ENCODE data around the gene ZNF507.

The ZNF507 gene

GRCh38 chr19:32339988-32340874 lies 5.2 kb upstream of the ZNF507 start:
- H3K79me1 ChIP-seq (ENCODE audit: low read depth, low read length) = no peaks in the 10 kb centered on the region
- no peak overlapping the region for H3K4me2 ChIP-seq (ENCODE audit: insufficient read depth, low read length, poor library complexity, severe bottlenecking)
- H2BK120ac ChIP-seq (ENCODE audit: low read depth, low read length) = no peak overlapping the region
- no peaks in the 10 kb centered on the region for H3K27me3 ChIP-seq (ENCODE audit: control insufficient read depth in 3 of 3, insufficient read depth in 3 of 3, low read depth in 1 of 3, low read length in 3 of 3)
- H3K9ac ChIP-seq (ENCODE audit: low read depth, low read length, poor library complexity) = no peak overlapping the region
- no peak overlapping the region for H4K91ac ChIP-seq (ENCODE audit: low read depth, low read length, poor library complexity)
- peaks cover 0 to 5% of the 10 kb centered on the region in 2 donors for H3K9me3 ChIP-seq (replicated peaks in 1 of 2; ENCODE audit: control insufficient read depth in 2 of 2, insufficient read depth in 1 of 2, low read depth in 1 of 2, low read length in 2 of 2)
- peak overlapping the region; percentile 34 for H3K23ac ChIP-seq (ENCODE audit: low read depth, low read length, poor library complexity)
- no peak overlapping the region for H3K27ac ChIP-seq (replicated peaks; ENCODE audit: low read length)
- H2BK5ac ChIP-seq (ENCODE audit: low read length) = no peak overlapping the region
- no peak overlapping the region for H2BK12ac ChIP-seq (ENCODE audit: low read length)
- no peak overlapping the region for H3K4ac ChIP-seq (ENCODE audit: low read length)
- H3K14ac ChIP-seq (ENCODE audit: low read length) = no peak overlapping the region
- H2AFZ ChIP-seq (ENCODE audit: low read length) = peak overlapping the region; percentile 76
- H3K4me1 ChIP-seq (ENCODE audit: control insufficient read depth in 2 of 2, insufficient read depth in 1 of 2, low read depth in 1 of 2, low read length in 2 of 2) = no peaks in the 10 kb centered on the region
- H3K18ac ChIP-seq (ENCODE audit: low read length) = peak overlapping the region; percentile 34
- no peaks in the 10 kb centered on the region for H3K36me3 ChIP-seq (replicated peaks in 1 of 2; ENCODE audit: control insufficient read depth in 2 of 2, insufficient read depth in 2 of 2, low read length in 2 of 2)
- H2AK5ac ChIP-seq (ENCODE audit: low read depth, low read length) = no peak overlapping the region
- H3K4me3 ChIP-seq (ENCODE audit: low read length in 2 of 2) = no peak overlapping the region
- DNase-seq (ENCODE audit: low spot score) = no peak
- H2BK15ac ChIP-seq (ENCODE audit: low read length) = peak overlapping the region; percentile 42
- peak overlapping the region; percentile 88 for H4K8ac ChIP-seq (ENCODE audit: low read depth, low read length)
- no CpG with 5 or more reads among the region's 18 CpGs for WGBS, 2 donors (ENCODE audit: extremely low coverage in 2 of 2, insufficient read length in 2 of 2, insufficient replicate concordance in 1 of 2)

DNA sequence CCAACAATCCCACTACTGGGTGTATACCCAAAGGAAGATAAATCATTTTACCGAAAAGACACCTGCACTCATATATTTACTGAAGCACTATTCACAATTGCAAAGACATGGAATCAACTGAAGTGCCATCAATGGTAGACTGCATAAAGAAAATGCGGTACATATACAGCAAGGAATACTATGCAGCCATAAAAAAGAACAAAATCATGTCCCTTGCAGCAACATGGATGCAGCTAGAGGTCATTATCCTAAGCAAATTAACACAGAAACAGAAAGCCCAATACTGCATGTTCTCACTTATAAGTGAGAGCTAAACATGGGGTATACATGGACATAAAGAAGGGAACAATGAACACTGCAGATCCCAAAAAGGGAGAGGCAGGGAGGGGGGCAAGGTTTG lies 2.7 kb upstream of the ZNF507 start:
- Histone ChIP-seq H3K9ac (ENCODE audit: low read depth, low read length, poor library complexity) (no peak overlapping the region), H2BK120ac (ENCODE audit: low read depth, low read length) (no peak overlapping the region), H2AFZ (ENCODE audit: low read length) (no peak overlapping the region), H2BK12ac (ENCODE audit: low read length) (no peak overlapping the region), H3K9me3 (replicated peaks in 1 of 2; ENCODE audit: control insufficient read depth in 2 of 2, insufficient read depth in 1 of 2, low read depth in 1 of 2, low read length in 2 of 2) (peaks cover 0 to 5% of the 10 kb centered on the region in 2 donors), H3K36me3 (replicated peaks in 1 of 2; ENCODE audit: control insufficient read depth in 2 of 2, insufficient read depth in 2 of 2, low read length in 2 of 2) (peaks cover 0 to 6% of the 10 kb centered on the region in 2 donors), H3K27ac (replicated peaks; ENCODE audit: low read length) (no peak overlapping the region), H3K27me3 (ENCODE audit: control insufficient read depth in 3 of 3, insufficient read depth in 3 of 3, low read depth in 1 of 3, low read length in 3 of 3) (no peaks in the 10 kb centered on the region), H2BK15ac (ENCODE audit: low read length) (no peak overlapping the region), H3K4me3 (ENCODE audit: low read length in 2 of 2) (no peak overlapping the region), H3K4me1 (ENCODE audit: control insufficient read depth in 2 of 2, insufficient read depth in 1 of 2, low read depth in 1 of 2, low read length in 2 of 2) (no peaks in the 10 kb centered on the region), H4K8ac (ENCODE audit: low read depth, low read length) (no peak overlapping the region), H3K14ac (ENCODE audit: low read length) (no peak overlapping the region), H3K4me2 (ENCODE audit: insufficient read depth, low read length, poor library complexity, severe bottlenecking) (no peak overlapping the region), H3K23ac (ENCODE audit: low read depth, low read length, poor library complexity) (no peak overlapping the region), H4K91ac (ENCODE audit: low read depth, low read length, poor library complexity) (no peak overlapping the region), H3K18ac (ENCODE audit: low read length) (no peak overlapping the region), H2AK5ac (ENCODE audit: low read depth, low read length) (no peak overlapping the region), H3K79me1 (ENCODE audit: low read depth, low read length) (peaks cover 6% of the 10 kb centered on the region), H2BK5ac (ENCODE audit: low read length) (no peak overlapping the region), H3K4ac (ENCODE audit: low read length) (no peak overlapping the region)
- no CpG with 5 or more reads among the region's 2 CpGs for WGBS, 2 donors (ENCODE audit: extremely low coverage in 2 of 2, insufficient read length in 2 of 2, insufficient replicate concordance in 1 of 2)
- DNase-seq (ENCODE audit: low spot score) = no peak

DNA sequence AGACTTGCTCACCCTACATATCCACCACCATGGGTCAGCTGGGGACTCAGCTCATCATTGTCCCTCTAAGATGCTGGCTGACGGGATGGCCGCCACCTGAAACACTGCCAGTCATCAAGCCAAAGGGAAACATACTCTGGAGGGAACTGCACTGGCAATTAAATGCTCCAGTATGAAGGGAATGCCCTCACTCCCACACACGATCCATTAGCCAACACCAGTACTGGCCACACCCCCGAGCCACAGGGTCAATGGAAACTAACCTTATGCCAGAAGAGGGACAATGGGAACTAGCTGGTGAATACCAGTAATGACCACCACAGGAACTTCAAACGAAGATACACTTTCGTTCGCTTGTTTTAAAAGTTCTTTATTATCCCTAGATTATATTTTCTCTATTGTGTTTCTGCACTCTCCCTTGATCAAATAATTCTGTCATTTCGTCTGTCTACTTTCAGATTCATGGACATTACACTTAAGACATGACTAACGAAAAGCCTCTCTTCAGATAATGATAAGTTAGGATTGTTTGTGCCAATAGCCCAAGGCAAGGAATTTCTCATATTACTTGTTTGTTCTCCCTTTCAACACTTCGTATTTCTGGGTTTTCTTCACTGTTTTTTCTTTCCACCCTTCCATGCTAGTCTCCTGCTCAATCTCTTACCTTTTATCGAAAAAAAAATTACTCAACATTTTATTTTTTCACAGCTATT lies 1.7 kb upstream of the ZNF507 start:
- Histone ChIP-seq H3K4ac (ENCODE audit: low read length) (no peak overlapping the region), H3K36me3 (replicated peaks in 1 of 2; ENCODE audit: control insufficient read depth in 2 of 2, insufficient read depth in 2 of 2, low read length in 2 of 2) (peaks cover 1 to 16% of the 10 kb centered on the region in 2 donors), H3K27ac (replicated peaks; ENCODE audit: low read length) (no peak overlapping the region), H3K9ac (ENCODE audit: low read depth, low read length, poor library complexity) (no peak overlapping the region), H2BK120ac (ENCODE audit: low read depth, low read length) (no peak overlapping the region), H3K4me3 (ENCODE audit: low read length in 2 of 2) (no peak overlapping the region), H4K8ac (ENCODE audit: low read depth, low read length) (no peak overlapping the region), H2AFZ (ENCODE audit: low read length) (peak overlapping the region; percentile 8), H3K18ac (ENCODE audit: low read length) (no peak overlapping the region), H2BK5ac (ENCODE audit: low read length) (no peak overlapping the region), H3K9me3 (replicated peaks in 1 of 2; ENCODE audit: control insufficient read depth in 2 of 2, insufficient read depth in 1 of 2, low read depth in 1 of 2, low read length in 2 of 2) (peaks cover 0 to 5% of the 10 kb centered on the region in 2 donors), H2BK15ac (ENCODE audit: low read length) (no peak overlapping the region), H3K79me1 (ENCODE audit: low read depth, low read length) (peaks cover 6% of the 10 kb centered on the region), H2AK5ac (ENCODE audit: low read depth, low read length) (no peak overlapping the region), H3K4me1 (ENCODE audit: control insufficient read depth in 2 of 2, insufficient read depth in 1 of 2, low read depth in 1 of 2, low read length in 2 of 2) (no peaks in the 10 kb centered on the region), H2BK12ac (ENCODE audit: low read length) (no peak overlapping the region), H3K14ac (ENCODE audit: low read length) (no peak overlapping the region), H3K27me3 (ENCODE audit: control insufficient read depth in 3 of 3, insufficient read depth in 3 of 3, low read depth in 1 of 3, low read length in 3 of 3) (no peaks in the 10 kb centered on the region), H4K91ac (ENCODE audit: low read depth, low read length, poor library complexity) (no peak overlapping the region), H3K4me2 (ENCODE audit: insufficient read depth, low read length, poor library complexity, severe bottlenecking) (no peak overlapping the region), H3K23ac (ENCODE audit: low read depth, low read length, poor library complexity) (no peak overlapping the region)
- no peak for DNase-seq (ENCODE audit: low spot score)
- WGBS, 2 donors (ENCODE audit: extremely low coverage in 2 of 2, insufficient read length in 2 of 2, insufficient replicate concordance in 1 of 2) = 100% methylated on average over 1 of the region's 11 CpGs

- no peak overlapping the region for H4K8ac ChIP-seq (ENCODE audit: low read depth, low read length)
- H3K9ac ChIP-seq (ENCODE audit: low read depth, low read length, poor library complexity) = no peak overlapping the region
- peak overlapping the region in 1 of 2 donors; percentile 99 for H3K4me3 ChIP-seq (ENCODE audit: low read length in 2 of 2)
- no peak overlapping the region for H3K23ac ChIP-seq (ENCODE audit: low read depth, low read length, poor library complexity)
- H3K9me3 ChIP-seq (replicated peaks in 1 of 2; ENCODE audit: control insufficient read depth in 2 of 2, insufficient read depth in 1 of 2, low read depth in 1 of 2, low read length in 2 of 2) = peaks cover 0 to 5% of the 10 kb centered on the region in 2 donors
- peaks cover 6% of the 10 kb centered on the region for H3K79me1 ChIP-seq (ENCODE audit: low read depth, low read length)
- no peak overlapping the region for H2AK5ac ChIP-seq (ENCODE audit: low read depth, low read length)
- H2BK5ac ChIP-seq (ENCODE audit: low read length) = no peak overlapping the region
- WGBS, 2 donors (ENCODE audit: extremely low coverage in 2 of 2, insufficient read length in 2 of 2, insufficient replicate concordance in 1 of 2) = no CpG with 5 or more reads among the region's 3 CpGs
- no peak overlapping the region for H4K91ac ChIP-seq (ENCODE audit: low read depth, low read length, poor library complexity)
- no peak overlapping the region for H2BK120ac ChIP-seq (ENCODE audit: low read depth, low read length)
- no peak overlapping the region for H3K4ac ChIP-seq (ENCODE audit: low read length)
- H3K4me1 ChIP-seq (ENCODE audit: control insufficient read depth in 2 of 2, insufficient read depth in 1 of 2, low read depth in 1 of 2, low read length in 2 of 2) = no peaks in the 10 kb centered on the region
- H2BK15ac ChIP-seq (ENCODE audit: low read length) = no peak overlapping the region
- H2AFZ ChIP-seq (ENCODE audit: low read length) = no peak overlapping the region
- H3K18ac ChIP-seq (ENCODE audit: low read length) = no peak overlapping the region
- H3K4me2 ChIP-seq (ENCODE audit: insufficient read depth, low read length, poor library complexity, severe bottlenecking) = no peak overlapping the region
- no peak for DNase-seq (ENCODE audit: low spot score)
- H3K27ac ChIP-seq (replicated peaks; ENCODE audit: low read length) = no peak overlapping the region
- no peaks in the 10 kb centered on the region for H3K27me3 ChIP-seq (ENCODE audit: control insufficient read depth in 3 of 3, insufficient read depth in 3 of 3, low read depth in 1 of 3, low read length in 3 of 3)
- H3K14ac ChIP-seq (ENCODE audit: low read length) = no peak overlapping the region
- H2BK12ac ChIP-seq (ENCODE audit: low read length) = no peak overlapping the region
- peaks cover 6 to 45% of the 10 kb centered on the region in 2 donors for H3K36me3 ChIP-seq (replicated peaks in 1 of 2; ENCODE audit: control insufficient read depth in 2 of 2, insufficient read depth in 2 of 2, low read length in 2 of 2)
Observed at GRCh38 chr19:32346901-32347300, 1.5 kb downstream of the ZNF507 start.

Data from neuronal stem cell (in vitro differentiated cells).